PC-9 (cell line): Measurements from ENCODE around the gene CHST11.

Source experiments
- EZH2 ChIP-seq: fragments of 200-600 bp; sonication (generic); IDR thresholded peaks from 2 replicates; pipeline ENCODE4 v1.8.0; 2017; ENCODE audit warnings: antibody characterized with exemption, low read depth
- TF ChIP-seq, protein P1 (sequence below): fragments of 200-600 bp; sonication (generic); conservative IDR thresholded peaks from 2 replicates; pipeline ENCODE4 v1.6.1; 2017; ENCODE audit warnings: mixed run types, antibody characterized with exemption, mild to moderate bottlenecking, moderate library complexity

DNA sequence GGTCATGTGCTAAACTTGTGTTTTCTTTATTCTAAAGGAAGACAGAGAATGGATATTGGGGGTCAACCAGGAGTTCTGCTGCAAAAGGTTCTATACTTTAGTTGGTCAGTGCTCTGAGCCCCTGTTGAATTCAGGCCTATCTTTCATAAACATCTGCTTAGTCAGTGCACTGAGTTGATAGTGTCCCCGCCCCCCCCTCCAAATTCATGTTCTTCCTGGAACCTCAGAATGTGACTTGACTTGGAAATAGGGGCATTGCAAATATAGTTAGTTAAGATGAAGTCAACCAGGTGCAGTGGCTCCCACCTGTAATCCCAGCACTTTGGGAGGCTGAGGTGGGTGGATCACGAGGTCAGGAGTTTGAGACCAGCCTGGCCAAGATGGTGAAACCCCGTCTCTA lies 23.3 kb downstream of the CHST11 start:
- TF ChIP-seq, protein P1, sequence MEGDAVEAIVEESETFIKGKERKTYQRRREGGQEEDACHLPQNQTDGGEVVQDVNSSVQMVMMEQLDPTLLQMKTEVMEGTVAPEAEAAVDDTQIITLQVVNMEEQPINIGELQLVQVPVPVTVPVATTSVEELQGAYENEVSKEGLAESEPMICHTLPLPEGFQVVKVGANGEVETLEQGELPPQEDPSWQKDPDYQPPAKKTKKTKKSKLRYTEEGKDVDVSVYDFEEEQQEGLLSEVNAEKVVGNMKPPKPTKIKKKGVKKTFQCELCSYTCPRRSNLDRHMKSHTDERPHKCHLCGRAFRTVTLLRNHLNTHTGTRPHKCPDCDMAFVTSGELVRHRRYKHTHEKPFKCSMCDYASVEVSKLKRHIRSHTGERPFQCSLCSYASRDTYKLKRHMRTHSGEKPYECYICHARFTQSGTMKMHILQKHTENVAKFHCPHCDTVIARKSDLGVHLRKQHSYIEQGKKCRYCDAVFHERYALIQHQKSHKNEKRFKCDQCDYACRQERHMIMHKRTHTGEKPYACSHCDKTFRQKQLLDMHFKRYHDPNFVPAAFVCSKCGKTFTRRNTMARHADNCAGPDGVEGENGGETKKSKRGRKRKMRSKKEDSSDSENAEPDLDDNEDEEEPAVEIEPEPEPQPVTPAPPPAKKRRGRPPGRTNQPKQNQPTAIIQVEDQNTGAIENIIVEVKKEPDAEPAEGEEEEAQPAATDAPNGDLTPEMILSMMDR: no peak
- no peak for TF ChIP-seq EZH2
